NB4 (cell line): ENCODE measurements around the gene INKA1.

Experiments
- DNase-seq: peaks from one replicate; pipeline ENCODE4 v3.0.0; 2010; ENCODE audit warnings: low read depth
- H3K4me3 ChIP-seq: one replicate; pipeline ENCODE4 v1.5.1; 2011; ENCODE audit warnings: mild to moderate bottlenecking, low read depth, low read length, moderate library complexity
- MAX ChIP-seq: IDR thresholded peaks from 2 replicates; pipeline ENCODE4 v1.6.1; 2011; ENCODE audit warnings: low read depth, low read length
- MYC ChIP-seq: IDR thresholded peaks from 2 replicates; pipeline ENCODE4 v1.6.1; 2011; ENCODE audit warnings: low read depth, low read length
- POLR2A ChIP-seq: IDR thresholded peaks from 2 replicates; pipeline ENCODE4 v1.6.1; 2011; ENCODE audit warnings: mild to moderate bottlenecking; ENCODE audit not compliant: insufficient read length; ENCODE audit errors: extremely low read depth
- TF ChIP-seq, protein P1 (sequence below): IDR thresholded peaks from one replicate; pipeline ENCODE4 v1.5.1; 2012; ENCODE audit warnings: low read depth, low read length

The INKA1 gene

GRCh38 chr3:49786357-49787181, 16.5 kb upstream of the INKA1 start, which contains the start of gene IP6K1:
Gene IP6K1, minus strand, starts transcription at chr3:49786542. Its CDS starts 38,502 bp downstream, at chr3:49748040.
- TF ChIP-seq POLR2A (peak; percentile 92), MAX (peak; percentile 100), MYC (peak; percentile 95)
- TF ChIP-seq, protein P1, sequence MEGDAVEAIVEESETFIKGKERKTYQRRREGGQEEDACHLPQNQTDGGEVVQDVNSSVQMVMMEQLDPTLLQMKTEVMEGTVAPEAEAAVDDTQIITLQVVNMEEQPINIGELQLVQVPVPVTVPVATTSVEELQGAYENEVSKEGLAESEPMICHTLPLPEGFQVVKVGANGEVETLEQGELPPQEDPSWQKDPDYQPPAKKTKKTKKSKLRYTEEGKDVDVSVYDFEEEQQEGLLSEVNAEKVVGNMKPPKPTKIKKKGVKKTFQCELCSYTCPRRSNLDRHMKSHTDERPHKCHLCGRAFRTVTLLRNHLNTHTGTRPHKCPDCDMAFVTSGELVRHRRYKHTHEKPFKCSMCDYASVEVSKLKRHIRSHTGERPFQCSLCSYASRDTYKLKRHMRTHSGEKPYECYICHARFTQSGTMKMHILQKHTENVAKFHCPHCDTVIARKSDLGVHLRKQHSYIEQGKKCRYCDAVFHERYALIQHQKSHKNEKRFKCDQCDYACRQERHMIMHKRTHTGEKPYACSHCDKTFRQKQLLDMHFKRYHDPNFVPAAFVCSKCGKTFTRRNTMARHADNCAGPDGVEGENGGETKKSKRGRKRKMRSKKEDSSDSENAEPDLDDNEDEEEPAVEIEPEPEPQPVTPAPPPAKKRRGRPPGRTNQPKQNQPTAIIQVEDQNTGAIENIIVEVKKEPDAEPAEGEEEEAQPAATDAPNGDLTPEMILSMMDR = no peak
- peak within 1 kb of the TSS; percentile 94 for H3K4me3 ChIP-seq
- DNase-seq = peak; percentile 100

- no peak for TF ChIP-seq MAX
- TF ChIP-seq, protein P1 = no peak
- TF ChIP-seq MYC = no peak
- no peak for TF ChIP-seq POLR2A
- no peak for DNase-seq
- H3K4me3 ChIP-seq = peak overlapping the region; percentile 50
Observed at GRCh38 chr3:49787182-49787464, 15.9 kb upstream of the INKA1 start.

DNA sequence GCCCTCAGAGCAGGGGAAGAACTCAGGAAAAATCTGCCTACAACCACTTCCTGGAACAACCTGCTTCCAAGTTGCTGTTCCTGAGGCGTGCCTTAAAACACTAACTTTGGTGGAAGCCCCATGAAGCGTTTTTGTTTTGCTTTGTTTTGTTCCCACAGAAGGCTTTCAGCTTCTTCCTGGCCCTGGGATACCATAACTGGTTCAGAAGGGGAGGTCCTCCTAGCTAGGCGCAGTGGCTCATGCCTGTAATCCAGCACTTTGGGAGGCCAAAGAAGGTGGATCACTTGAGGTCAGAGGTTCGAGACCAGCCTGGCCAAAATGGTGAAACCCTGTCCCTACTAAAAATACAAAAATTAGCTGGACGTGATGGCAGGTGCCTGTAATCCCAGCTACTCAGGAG, 15.5 kb upstream of the INKA1 start:
- TF ChIP-seq, protein P1 = no peak
- no peak for TF ChIP-seq MAX
- TF ChIP-seq MYC = no peak
- no peak for TF ChIP-seq POLR2A
- no peak for DNase-seq
- H3K4me3 ChIP-seq = no peak overlapping the region

- TF ChIP-seq, protein P1 = no peak
- TF ChIP-seq MAX (no peak), POLR2A (no peak), MYC (no peak)
- DNase-seq = no peak
- H3K4me3 ChIP-seq = no peak overlapping the region
Observed at GRCh38 chr3:49788056-49788455, 15.0 kb upstream of the INKA1 start.

DNA sequence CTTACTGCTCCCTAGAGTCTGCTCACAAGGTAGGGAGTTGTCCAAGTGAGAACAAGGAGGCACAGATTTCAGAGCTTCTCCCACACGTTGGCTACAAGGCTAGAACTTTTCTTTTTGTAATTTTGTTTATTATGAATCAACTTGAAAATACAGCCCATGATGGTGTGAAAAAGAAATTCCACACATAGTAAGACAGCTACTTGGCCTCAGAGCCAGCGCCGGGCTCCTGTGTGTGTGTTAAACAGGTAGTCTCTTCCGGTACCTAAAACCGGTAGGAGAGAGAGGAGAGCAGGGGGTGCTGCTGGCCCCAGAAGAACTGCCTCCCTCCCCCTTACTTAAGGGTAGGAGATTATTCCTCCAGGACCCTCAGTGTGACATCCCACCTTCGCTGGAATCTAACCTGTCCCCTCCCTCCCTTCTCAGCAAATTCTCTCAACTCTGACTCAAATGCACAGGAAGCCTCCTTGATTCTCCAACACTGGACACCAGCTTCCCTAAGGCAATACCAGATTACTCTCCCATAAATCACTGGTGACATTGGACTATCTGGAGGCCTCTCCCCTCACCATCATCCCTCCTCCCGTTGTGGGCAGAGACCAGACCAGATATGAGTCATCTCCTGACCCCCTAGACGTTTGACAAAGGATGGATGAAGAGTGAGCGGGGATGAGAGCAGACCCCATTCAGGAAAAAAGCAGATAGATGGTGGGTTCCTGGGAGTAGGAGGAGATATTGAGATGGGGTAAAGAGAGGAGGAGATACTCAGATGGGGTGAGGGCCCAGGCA, 12.2 kb upstream of the INKA1 start:
- no peak for DNase-seq
- H3K4me3 ChIP-seq = no peak overlapping the region
- TF ChIP-seq MAX (no peak), MYC (no peak)
- TF ChIP-seq, protein P1 = no peak
